Upper lobe of left lung (tissue), 6 donors: Measurements from ENCODE around the gene TMEM223. TPM values are rescaled to one million over a fixed set of nuclear protein-coding genes. Genes with fewer than 3 reads are reported as not detected.

Source experiments
- ATAC-seq, 2 donors: fragments of 200-7000 bp; cut with Tn5 transposase; one replicate each; pipeline ENCODE4 v1.9.1; 2022; ENCODE audit warnings: mild to moderate bottlenecking in 2 of 2, moderate library complexity in 2 of 2; ENCODE audit not compliant: low FRiP score in 2 of 2
- DNase-seq, 2 donors: peaks; one replicate each; pipeline ENCODE4 v3.0.0-alpha.2; 2019 to 2020
- H3K27ac ChIP-seq, 4 donors: fragments of 200-600 bp; sonication (generic); one replicate each; pipeline ENCODE4 v1.5.1; 2016 to 2019
- H3K27me3 ChIP-seq, 4 donors: fragments of 200-600 bp; sonication (generic); one replicate each; pipeline ENCODE4 v1.5.1; 2017 to 2019
- H3K36me3 ChIP-seq, 4 donors: fragments of 200-600 bp; sonication (generic); one replicate each; pipeline ENCODE4 v1.5.1; 2016 to 2019
- H3K4me1 ChIP-seq, 4 donors: fragments of 200-600 bp; sonication (generic); one replicate each; pipeline ENCODE4 v1.5.1; 2018 to 2019
- H3K4me3 ChIP-seq, 4 donors: fragments of 200-600 bp; sonication (generic); one replicate each; pipeline ENCODE4 v1.5.1; 2017 to 2019; ENCODE audit warnings: mild to moderate bottlenecking in 2 of 4, moderate library complexity in 1 of 4
- H3K9me3 ChIP-seq, 4 donors: fragments of 200-600 bp; sonication (generic); one replicate each; pipeline ENCODE4 v1.5.1; 2018 to 2019
- EP300 ChIP-seq, 4 donors: sonication (generic); formaldehyde crosslinking; IDR thresholded peaks; one replicate each; pipeline ENCODE4 v1.5.1; 2017; ENCODE audit warnings: antibody characterized with exemption in 4 of 4, control low read depth in 2 of 4
- POLR2A ChIP-seq, 4 donors: fragments of 450-650 bp; IDR thresholded peaks; one replicate each; pipeline ENCODE4 v1.5.1; 2016 to 2017; ENCODE audit warnings: antibody characterized with exemption in 4 of 4, mild to moderate bottlenecking in 2 of 4
- POLR2AphosphoS5 ChIP-seq, 2 donors: sonication (generic); formaldehyde crosslinking; IDR thresholded peaks; one replicate each; pipeline ENCODE4 v1.5.1; 2017; ENCODE audit warnings: antibody characterized with exemption in 2 of 2
- WGBS, 2 donors: methylation state at CpG; one replicate each; pipeline ENCODE4 v1.1.5; 2017 to 2018; 5-methylcytosine and 5-hydroxymethylcytosine counted together
- total RNA-seq, 6 donors: library from RNA; depleted of rRNA in 4 of 6; stranded (reverse); fragments of >200 nt in 4 of 6; gene quantifications; one replicate each; pipeline versions ENCODE4 v1.1.0 to v1.2.1, GENCODE V29; 2016 to 2021
- TF ChIP-seq, protein P1 (sequence below), 6 experiments: fragments of 450-650 bp in 4 of 6; fragments of 200-600 bp in 2 of 6; sonication (generic) in 2 of 6; IDR thresholded peaks; one replicate each; pipeline ENCODE4 v1.5.1; 2016 to 2019; ENCODE audit warnings: antibody characterized with exemption in 6 of 6
- donor health status: DM: no; HTN: no; CAD: no; lungs with moderate emphysema.
- donor health status: DM: no; HTN: yes; CAD: no; lungs with severe emphysema.

The TMEM223 gene
- total RNA-seq, 6 donors from 2014 or later: 11.3 to 28.7 (median 15.4) TPM

DNA sequence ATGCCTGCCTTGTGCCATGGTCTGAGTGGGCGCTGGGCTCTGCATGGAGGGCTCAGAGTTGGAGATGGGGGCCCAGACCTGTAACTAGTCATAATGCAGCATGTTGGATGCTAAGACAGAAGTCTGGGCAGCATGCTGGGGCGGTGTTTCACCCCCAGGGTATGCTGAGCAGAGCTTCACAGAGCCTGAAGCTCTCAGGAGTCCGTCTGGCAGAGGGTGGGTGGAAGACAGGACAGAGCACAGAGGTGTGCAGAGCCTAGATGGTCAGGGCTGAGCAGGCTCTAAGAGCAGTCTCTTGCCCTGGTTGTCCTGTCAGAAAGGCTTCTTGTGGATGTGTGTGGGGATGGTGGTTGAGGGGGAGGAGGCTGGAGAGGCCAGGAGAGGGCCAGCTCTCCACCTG is 13.4 kb downstream of the TMEM223 start:
- H3K4me1 ChIP-seq: no peaks in the 10 kb centered on the region
- H3K27ac ChIP-seq: no peak overlapping the region
- no peak overlapping the region for H3K4me3 ChIP-seq
- ATAC-seq (no peak), DNase-seq (no peak)
- WGBS, 2 donors: 98% methylated on average over 3 of the region's 3 CpGs; no CpG with 5 or more reads in 1 of the 2 donors
- no peaks in the 10 kb centered on the region for H3K27me3 ChIP-seq
- TF ChIP-seq, protein P1, sequence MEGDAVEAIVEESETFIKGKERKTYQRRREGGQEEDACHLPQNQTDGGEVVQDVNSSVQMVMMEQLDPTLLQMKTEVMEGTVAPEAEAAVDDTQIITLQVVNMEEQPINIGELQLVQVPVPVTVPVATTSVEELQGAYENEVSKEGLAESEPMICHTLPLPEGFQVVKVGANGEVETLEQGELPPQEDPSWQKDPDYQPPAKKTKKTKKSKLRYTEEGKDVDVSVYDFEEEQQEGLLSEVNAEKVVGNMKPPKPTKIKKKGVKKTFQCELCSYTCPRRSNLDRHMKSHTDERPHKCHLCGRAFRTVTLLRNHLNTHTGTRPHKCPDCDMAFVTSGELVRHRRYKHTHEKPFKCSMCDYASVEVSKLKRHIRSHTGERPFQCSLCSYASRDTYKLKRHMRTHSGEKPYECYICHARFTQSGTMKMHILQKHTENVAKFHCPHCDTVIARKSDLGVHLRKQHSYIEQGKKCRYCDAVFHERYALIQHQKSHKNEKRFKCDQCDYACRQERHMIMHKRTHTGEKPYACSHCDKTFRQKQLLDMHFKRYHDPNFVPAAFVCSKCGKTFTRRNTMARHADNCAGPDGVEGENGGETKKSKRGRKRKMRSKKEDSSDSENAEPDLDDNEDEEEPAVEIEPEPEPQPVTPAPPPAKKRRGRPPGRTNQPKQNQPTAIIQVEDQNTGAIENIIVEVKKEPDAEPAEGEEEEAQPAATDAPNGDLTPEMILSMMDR (IDR thresholded peaks at IDR 0.05): no peak
- TF ChIP-seq POLR2A (IDR thresholded peaks at IDR 0.05) (no peak), EP300 (IDR thresholded peaks at IDR 0.05) (no peak), POLR2AphosphoS5 (IDR thresholded peaks at IDR 0.05) (no peak)
- no peaks in the 10 kb centered on the region for H3K9me3 ChIP-seq
- H3K36me3 ChIP-seq: peaks cover 0 to 62% (median 39%) of the 10 kb centered on the region in 4 donors

DNA sequence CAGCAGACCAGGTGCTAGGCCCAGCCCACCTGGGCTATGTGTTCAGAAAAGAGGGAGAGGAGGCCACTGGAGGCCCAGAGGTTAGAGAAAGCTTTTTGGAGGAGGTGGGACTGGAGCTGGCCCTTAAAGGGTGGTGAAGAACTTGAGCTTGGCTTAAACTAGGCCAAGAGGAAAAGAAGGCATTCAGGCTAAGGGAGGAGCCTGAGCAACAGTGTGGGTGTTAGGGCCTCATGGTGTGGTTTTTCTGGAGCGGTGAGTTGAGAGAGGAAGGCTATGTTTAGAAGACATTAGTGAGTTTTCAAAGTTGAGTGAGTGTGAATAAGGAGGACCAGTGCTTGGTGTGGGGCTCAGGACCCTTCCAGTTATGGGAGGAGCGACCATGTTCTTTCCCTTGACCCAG is 14.4 kb downstream of the TMEM223 start:
- Histone ChIP-seq H3K4me3 (no peak overlapping the region), H3K27ac (no peak overlapping the region), H3K36me3 (peaks cover 0 to 54% (median 37%) of the 10 kb centered on the region in 4 donors), H3K4me1 (peaks cover 0 to 2% (median under 1%) of the 10 kb centered on the region in 4 donors), H3K27me3 (no peaks in the 10 kb centered on the region), H3K9me3 (no peaks in the 10 kb centered on the region)
- TF ChIP-seq POLR2AphosphoS5 (IDR thresholded peaks at IDR 0.05) (no peak), POLR2A (IDR thresholded peaks at IDR 0.05) (no peak), EP300 (IDR thresholded peaks at IDR 0.05) (no peak)
- TF ChIP-seq, protein P1 (IDR thresholded peaks at IDR 0.05): no peak
- 81 to 89% methylated on average over 2 of the region's 2 CpGs for WGBS, 2 donors
- no peak for ATAC-seq
- DNase-seq: no peak

DNA sequence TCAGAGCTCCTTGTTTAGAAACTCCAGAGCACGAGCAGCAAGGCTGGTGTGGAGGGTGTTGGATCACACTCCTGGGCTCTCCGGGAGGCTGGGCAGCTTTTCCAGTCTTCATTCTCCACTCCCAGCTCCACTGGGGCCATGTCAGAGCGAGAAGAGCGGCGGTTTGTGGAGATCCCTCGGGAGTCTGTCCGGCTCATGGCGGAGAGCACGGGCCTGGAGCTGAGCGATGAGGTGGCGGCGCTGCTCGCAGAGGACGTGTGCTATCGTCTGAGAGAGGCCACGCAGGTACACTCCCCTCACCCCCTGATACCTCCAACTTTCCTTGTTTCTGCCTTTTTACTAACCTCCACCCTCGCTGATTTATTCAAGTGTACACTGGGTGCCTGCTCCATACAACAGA is 16.2 kb downstream of the TMEM223 start:
- no peak for TF ChIP-seq POLR2A (IDR thresholded peaks at IDR 0.05)
- TF ChIP-seq EP300 (IDR thresholded peaks at IDR 0.05): no peak
- Histone ChIP-seq H3K4me1 (peaks cover 8 to 13% (median 11%) of the 10 kb centered on the region in 4 donors), H3K27ac (no peak overlapping the region), H3K9me3 (no peaks in the 10 kb centered on the region), H3K27me3 (no peaks in the 10 kb centered on the region), H3K4me3 (no peak overlapping the region), H3K36me3 (peaks cover 0 to 44% (median 33%) of the 10 kb centered on the region in 4 donors)
- DNase-seq (no peak), ATAC-seq (no peak)
- WGBS, 2 donors: 96 to 98% methylated on average over 17 of the region's 17 CpGs

DNA sequence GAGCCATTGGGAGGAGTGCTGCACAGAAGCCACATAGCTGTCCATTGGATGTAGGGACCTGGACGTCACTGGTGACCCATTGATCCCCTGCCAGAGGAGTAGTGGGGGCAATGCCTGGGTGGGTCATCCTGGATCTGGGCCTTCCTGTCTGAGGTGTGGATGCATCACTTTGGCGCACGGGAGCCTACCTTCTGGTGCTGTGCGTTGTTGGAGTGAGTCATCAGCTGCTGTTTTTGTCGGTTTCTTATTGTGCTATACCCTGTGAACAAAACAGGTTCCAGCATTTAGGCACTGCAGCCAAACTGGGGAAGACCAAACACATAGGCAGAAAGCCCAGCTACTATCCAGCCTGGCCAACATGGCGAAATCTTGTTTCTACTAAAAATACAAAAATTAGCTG is 17.4 kb downstream of the TMEM223 start:
- TF ChIP-seq EP300 (IDR thresholded peaks at IDR 0.05) (no peak), POLR2A (IDR thresholded peaks at IDR 0.05) (no peak), POLR2AphosphoS5 (IDR thresholded peaks at IDR 0.05) (no peak)
- TF ChIP-seq, protein P1 (IDR thresholded peaks at IDR 0.05): no peak
- Histone ChIP-seq H3K36me3 (peaks cover 0 to 37% (median 32%) of the 10 kb centered on the region in 4 donors), H3K4me1 (peaks cover 18 to 24% (median 21%) of the 10 kb centered on the region in 4 donors), H3K4me3 (no peak overlapping the region), H3K27me3 (no peaks in the 10 kb centered on the region), H3K9me3 (no peaks in the 10 kb centered on the region), H3K27ac (no peak overlapping the region)
- no peak for ATAC-seq
- DNase-seq: no peak
- 88 to 94% methylated on average over 3 to 6 of the region's 6 CpGs for whole genome bisulfite sequencing, 2 donors

DNA sequence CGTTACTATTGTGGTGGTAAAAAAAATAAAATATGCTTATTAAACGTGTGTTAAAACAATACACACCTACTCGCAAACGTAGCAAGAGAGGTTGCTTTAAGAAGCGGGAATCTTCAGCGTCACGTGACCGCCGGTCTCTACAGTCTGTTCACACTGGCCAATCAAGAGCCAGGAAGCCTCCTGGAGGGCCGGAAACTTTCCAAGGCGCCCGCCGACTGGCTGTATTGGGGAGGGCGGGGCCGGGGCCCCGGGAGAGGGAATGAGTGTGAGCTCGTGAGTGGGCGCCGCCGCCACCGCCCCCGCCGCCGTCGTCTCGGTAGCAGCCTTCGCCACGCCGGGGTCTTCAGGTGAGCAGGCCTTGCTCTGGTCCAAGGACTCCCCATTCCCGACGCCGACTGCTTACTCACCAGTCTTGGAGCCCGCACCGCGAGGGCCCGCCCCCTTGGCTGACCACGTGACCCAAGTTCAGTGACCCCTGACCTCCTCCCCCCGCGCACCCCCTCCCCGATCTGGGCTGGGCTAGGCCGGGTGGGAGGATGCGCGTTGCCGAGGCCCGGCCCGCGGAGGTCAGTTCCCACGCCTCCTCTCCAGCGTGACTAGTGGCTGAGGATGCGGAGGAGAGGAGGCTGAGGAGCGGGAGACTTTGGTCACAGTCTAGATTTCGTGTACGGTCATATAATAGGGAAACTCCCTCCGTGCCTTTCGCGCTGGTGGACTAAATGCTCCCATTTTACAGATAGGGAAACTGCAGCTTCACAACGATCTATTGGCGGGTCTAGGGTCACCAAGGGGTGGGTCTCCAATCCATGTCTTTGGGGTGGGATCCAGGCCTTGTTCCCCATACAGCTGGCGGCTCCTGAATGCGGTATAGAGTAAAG is 20.4 kb downstream of the TMEM223 start, which contains the start of gene TAF6L:
TAF6L (plus strand) TSS at position 253 of the 878 bp plus-strand sequence. CDS start 4,388 bp downstream, outside the sequence.
- Histone ChIP-seq H3K9me3 (no peaks in the 10 kb centered on the region), H3K27me3 (no peaks in the 10 kb centered on the region), H3K4me3 (peak within 1 kb of the TSS; percentile 65 to 77 (median 72)), H3K4me1 (peaks cover 18 to 24% (median 21%) of the 10 kb centered on the region in 4 donors), H3K36me3 (peaks cover 0 to 23% (median 18%) of the 10 kb centered on the region in 4 donors), H3K27ac (peak within 1 kb of the TSS; percentile 90 to 97 (median 94))
- TF ChIP-seq POLR2AphosphoS5 (IDR thresholded peaks at IDR 0.05) (peak; percentile 74 to 82), EP300 (IDR thresholded peaks at IDR 0.05) (no peak), POLR2A (IDR thresholded peaks at IDR 0.05) (peak in 2 of 4 donors; percentile 36 to 67)
- TF ChIP-seq, protein P1 (IDR thresholded peaks at IDR 0.05): no peak
- DNase-seq (peak; percentile 98 to 100), ATAC-seq (peak; percentile 98 to 99)
- 3 to 9% methylated on average over 21 to 56 of the region's 60 CpGs for WGBS, 2 donors
